K562 (cell line): ENCODE measurements around the gene ZBTB22. TPM values are rescaled to one million over a fixed set of nuclear protein-coding genes. Genes with fewer than 3 reads are reported as not detected.

ENCODE experiments used
- ATAC-seq: fragments of 200-7000 bp; cut with Tn5 transposase; 3 replicates; pipeline ENCODE4 v1.9.1; 2020; ENCODE audit warnings: moderate library complexity
- BruUV-seq: library from RNA; stranded (reverse); fragments of 400-500 nt; replicated peaks from 2 replicates; lab custom pipeline; 2021; lab: Mats Ljungman, UMichigan
- CTCF ChIA-PET: fragments of 300-600 bp; formaldehyde crosslinking; extraction: SDS; loops from one replicate; lab custom pipeline; 2021; ENCODE audit warnings: low intra/inter-chr PET ratio; lab: Yijun Ruan, JAX
- POLR2A ChIA-PET: fragments of 300-600, 350-650 bp; sonication (Branson Sonifier 250); formaldehyde crosslinking; extraction: SDS; loops from one replicate; lab custom pipeline; 2021; ENCODE audit warnings: antibody characterized with exemption, inconsistent platforms; lab: Yijun Ruan, JAX
- DNase-seq, 4 experiments: peaks; one replicate each; pipeline versions ENCODE4 v3.0.0 to v3.0.0-alpha.2; 2011 to 2018; ENCODE audit warnings: low spot score in 3 of 4, mixed read lengths in 3 of 4; ENCODE audit errors: extremely low read depth in 1 of 4
- FAIRE-seq: peaks from 2 replicates; lab custom pipeline; 2011; peaks lifted over from hg19 to GRCh38; lab: Jason Lieb, UNC
- H2AFZ ChIP-seq: 2 replicates; pipeline ENCODE4 v1.6.0; 2011; ENCODE audit warnings: low read depth, low read length, control low read depth, inconsistent platforms
- H3K27ac ChIP-seq: fragments of 200-600 bp; 3 replicates; pipeline ENCODE4 v1.8.0; 2011; ENCODE audit warnings: low read depth, mild to moderate bottlenecking, control low read depth, inconsistent platforms, low read length, moderate library complexity, mixed read lengths; ENCODE audit errors: extremely low read depth
- H3K27me3 ChIP-seq, 2 experiments: fragments of 300-600 bp in 1 of 2; 2 replicates in 1 of 2; 3 replicates in 1 of 2; pipeline versions ENCODE4 v1.6.0 to v1.8.0; 2011; ENCODE audit warnings: inconsistent platforms in 2 of 2, low read length in 2 of 2, mild to moderate bottlenecking in 1 of 2, mixed read lengths in 1 of 2, moderate library complexity in 1 of 2; ENCODE audit not compliant: control insufficient read depth in 2 of 2, insufficient read depth in 2 of 2
- H3K36me3 ChIP-seq: fragments of 300-600 bp; 3 replicates; pipeline ENCODE4 v1.8.0; 2011; ENCODE audit warnings: mild to moderate bottlenecking, low read length, inconsistent platforms; ENCODE audit not compliant: control insufficient read depth, insufficient read depth
- H3K4me1 ChIP-seq, 2 experiments: fragments of 200-600 bp in 1 of 2; replicated peaks in 1 of 2; 2 replicates in 1 of 2; 3 replicates in 1 of 2; pipeline versions ENCODE4 v1.5.1 to v1.8.0; 2011; ENCODE audit warnings: inconsistent platforms in 2 of 2, low read length in 2 of 2, mild to moderate bottlenecking in 1 of 2, mixed read lengths in 1 of 2, moderate library complexity in 1 of 2; ENCODE audit not compliant: control insufficient read depth in 2 of 2, insufficient read depth in 2 of 2
- H3K4me2 ChIP-seq: 2 replicates; pipeline ENCODE4 v1.6.1; 2011; ENCODE audit warnings: low read length, control low read depth, inconsistent platforms, mixed read lengths; ENCODE audit not compliant: insufficient read depth
- H3K4me3 ChIP-seq: fragments of 200-600 bp; sonication (generic), shearing (Covaris generic); 2 replicates; pipeline ENCODE4 v1.5.1; 2016; ENCODE audit warnings: control low read depth, inconsistent platforms
- H3K79me2 ChIP-seq: fragments of 200-600 bp; 3 replicates; pipeline ENCODE4 v1.8.0; 2011; ENCODE audit warnings: low read length, inconsistent platforms; ENCODE audit not compliant: control insufficient read depth, insufficient read depth
- H3K9ac ChIP-seq, 2 experiments: 2 replicates each; pipeline versions ENCODE4 v1.6.0 to v1.6.1; 2011; ENCODE audit warnings: low read depth in 2 of 2, low read length in 2 of 2, control low read depth in 1 of 2, inconsistent platforms in 1 of 2, mild to moderate bottlenecking in 1 of 2, mixed read lengths in 1 of 2; ENCODE audit not compliant: insufficient read depth in 1 of 2
- H3K9me1 ChIP-seq: one replicate; pipeline ENCODE4 v1.6.0; 2011; ENCODE audit warnings: inconsistent platforms, mild to moderate bottlenecking, low read length, moderate library complexity; ENCODE audit not compliant: control insufficient read depth, insufficient read depth
- H3K9me3 ChIP-seq: replicated peaks from 2 replicates; pipeline ENCODE4 v1.5.1; 2011; ENCODE audit warnings: low read depth, low read length, inconsistent platforms; ENCODE audit not compliant: control insufficient read depth, insufficient read depth
- H4K20me1 ChIP-seq: replicated peaks from 2 replicates; pipeline ENCODE4 v1.6.1; 2011; ENCODE audit warnings: low read length, inconsistent platforms, mixed read lengths; ENCODE audit not compliant: control insufficient read depth, insufficient read depth
- ATF2 ChIP-seq: sonication (generic); formaldehyde crosslinking; IDR thresholded peaks from 2 replicates; pipeline ENCODE4 v1.8.1; 2022; ENCODE audit warnings: missing genetic modification reagents
- CEBPZ ChIP-seq: fragments of 150-350 bp; IDR thresholded peaks from 2 replicates; pipeline ENCODE4 v1.6.1; 2014; ENCODE audit warnings: low read depth, mild to moderate bottlenecking, low read length, borderline replicate concordance
- E4F1 ChIP-seq: fragments of 250-450 bp; sonication (Bioruptor Pico); IDR thresholded peaks from 2 replicates; pipeline ENCODE4 v1.5.0; 2021; ENCODE audit warnings: mild to moderate bottlenecking, borderline replicate concordance
- JUNB ChIP-seq: fragments of 450-650 bp; formaldehyde crosslinking; conservative IDR thresholded peaks from 2 replicates; pipeline ENCODE4 v1.4.0; 2020; ENCODE audit warnings: mild to moderate bottlenecking
- NCOA4 ChIP-seq: fragments of 450-650 bp; IDR thresholded peaks from 2 replicates; pipeline ENCODE4 v1.6.1; 2018; ENCODE audit warnings: mild to moderate bottlenecking; ENCODE audit not compliant: partially characterized antibody
- PHTF2 ChIP-seq: fragments of 250-450 bp; sonication (Bioruptor Pico); IDR thresholded peaks from 2 replicates; pipeline ENCODE4 v1.5.0; 2021; ENCODE audit warnings: mild to moderate bottlenecking
- RNF219 ChIP-seq: fragments of 250-450 bp; sonication (Bioruptor Pico); IDR thresholded peaks from 2 replicates; pipeline ENCODE4 v1.5.0; 2022; ENCODE audit warnings: mild to moderate bottlenecking
- ZNF184 ChIP-seq: sonication (generic); formaldehyde crosslinking; IDR thresholded peaks from 2 replicates; pipeline ENCODE4 v1.5.0; 2020; ENCODE audit warnings: missing genetic modification reagents
- ZNF232 ChIP-seq: sonication (generic); formaldehyde crosslinking; IDR thresholded peaks from 2 replicates; pipeline ENCODE4 v1.8.0; 2022; ENCODE audit warnings: mild to moderate bottlenecking, missing genetic modification reagents
- ZNF766 ChIP-seq: fragments of 200-800 bp; sonication (Bioruptor generic); conservative IDR thresholded peaks from 2 replicates; pipeline ENCODE4 v1.6.1; 2016; ENCODE audit warnings: missing genetic modification characterization, missing compliant biosample characterization
- ZNF785 ChIP-seq: fragments of 250-450 bp; sonication (Bioruptor Pico); IDR thresholded peaks from 2 replicates; pipeline ENCODE4 v1.4.0; 2020; ENCODE audit warnings: mild to moderate bottlenecking
- WGBS: fragments of 100-300 bp; shearing (Covaris generic); methylation state at CpG from one replicate; pipeline ENCODE4 v1.1.6; 2016; ENCODE audit warnings: low coverage, mixed read lengths; ENCODE audit not compliant: insufficient coverage; ENCODE audit errors: missing lambda C conversion rate; 5-methylcytosine and 5-hydroxymethylcytosine counted together
- in situ Hi-C: fragments of 300-500 bp; cut with MboI; formaldehyde crosslinking; loops from 4 replicates; pipeline ENCODE4 v1.15.0; 2018; ENCODE audit warnings: inconsistent platforms, mixed read lengths
- intact Hi-C: fragments of 100-400 bp; cut with micrococcal nuclease; formaldehyde crosslinking; loops from 2 replicates; pipeline ENCODE4 v1.14.2; 2022
- polyA plus RNA-seq, 8 experiments: library from polyadenylated mRNA; depleted of rRNA in 4 of 8; stranded (reverse) in 5 of 8; unstranded in 3 of 8; fragments of >200 nt; fragmentation: Nextera tagmentation in 2 of 8; fragmentation: Illumina TruSeq in 1 of 8; extraction: Ambion mirVana in 2 of 8; extraction: Trizol in 1 of 8; gene quantifications; 2 replicates each; pipeline versions ENCODE4 v1.2.1 to v1.2.3, GENCODE V29; 2011 to 2014; ENCODE audit warnings: inconsistent platforms in 1 of 8, missing spikeins in 1 of 8
- total RNA-seq, 7 experiments: library from RNA; depleted of rRNA in 6 of 7; stranded (reverse); fragments of >200 nt in 6 of 7; fragmentation: Illumina TruSeq in 2 of 7; extraction: Trizol in 2 of 7; gene quantifications; 2 replicates each; pipeline versions ENCODE4 v1.2.1 to v1.2.3, GENCODE V29; 2011 to 2021; ENCODE audit warnings: low replicate concordance in 1 of 7

The ZBTB22 gene
- total and polyA plus RNA-seq, 9 of the 15 experiments (the other 6 are each of a cell fraction or from before 2014, with no cell fraction given): 0.21 to 11.9 (median 7.1) TPM

- Histone ChIP-seq H3K79me2 (peaks cover 58% of the 10 kb centered on the region), H3K36me3 (peaks cover 41% of the 10 kb centered on the region), H3K4me1 (peaks cover 45 to 64% of the 10 kb centered on the region in 2 experiments), H3K9ac (peak overlapping the region; percentile 63 to 84; a peak in 3 of 4 replicates), H3K27ac (peak overlapping the region; percentile 90), H3K27me3 (no peaks in the 10 kb centered on the region), H4K20me1 (peaks cover 9% of the 10 kb centered on the region; the same call in 1 of the 2 replicates), H2AFZ (peak overlapping the region; percentile 86), H3K9me1 (peaks cover 3% of the 10 kb centered on the region), H3K4me2 (peak overlapping the region; percentile 95), H3K9me3 (no peaks in the 10 kb centered on the region), H3K4me3 (peak overlapping the region; percentile 68)
- ChIA-PET POLR2A (interaction anchor here (0.7 kb wide), 1 partner anchor 1364 kb away, joined by 3 read pairs; no protein-coding TSS in a partner anchor), CTCF (no interaction called here)
- in situ Hi-C loops: no loop called here
- DNase-seq (peak; percentile 79 to 88 (median 82)), FAIRE-seq (no peak), ATAC-seq (peak; percentile 62)
- 26% methylated on average over 47 of the region's 47 CpGs for WGBS
- intact Hi-C loops: no loop called here
- no TSS peak for BruUV-seq
- TF ChIP-seq RNF219 (CRISPR knock-in tag) (no peak), PHTF2 (CRISPR knock-in tag) (no peak), ZNF766 (CRISPR knock-in tag) (no peak), CEBPZ (no peak), ZNF232 (CRISPR knock-in tag) (no peak), ATF2 (no peak), ZNF184 (CRISPR knock-in tag) (no peak), JUNB (no peak), E4F1 (CRISPR knock-in tag) (no peak), ZNF785 (CRISPR knock-in tag) (no peak), NCOA4 (no peak)
Measured at GRCh38 chr6:33314943-33315792, 2.4 kb downstream of the ZBTB22 start.
